Measurements from ENCODE around the gene ABLIM3. TPM values are rescaled to one million over a fixed set of nuclear protein-coding genes. Genes with fewer than 3 reads are reported as not detected.

The ABLIM3 gene
- total and polyA plus RNA-seq, 11 donors: 43.2 to 175 (median 97.8) TPM

GRCh38 chr5:149289301-149289700 is 148.0 kb downstream of the ABLIM3 start:
- 2 to 8% (median 5%) methylated on average over 6 to 7 of the region's 7 CpGs for WGBS, 4 donors
- Histone ChIP-seq H3K4me1 (peaks cover 6 to 97% (median 76%) of the 10 kb centered on the region in 12 donors), H3K27ac (peak overlapping the region; percentile 64 to 92 (median 86)), H3K4me3 (peak overlapping the region in 4 of 12 donors; percentile 5 to 22 (median 14)), H3K9me3 (no peaks in the 10 kb centered on the region), H3K36me3 (peaks cover 0 to 14% (median 0%) of the 10 kb centered on the region in 9 donors), H3K27me3 (no peaks in the 10 kb centered on the region)
- DNase-seq: peak in 2 of 5 donors; percentile 44 to 56
- TF ChIP-seq POLR2A (IDR thresholded peaks at IDR 0.05) (no peak), CTCF (IDR thresholded peaks at IDR 0.05) (no peak)
- ATAC-seq: peak; percentile 55 to 73 (median 64)
- intact Hi-C loops (cut with DNase I): loop anchor here in 1 of 10 donors (5.0 kb wide), 1 partner anchor 58 kb away; the partner anchor contains the start of gene GRPEL2

GRCh38 chr5:149294872-149295829 is 153.9 kb downstream of the ABLIM3 start:
- H3K4me3 ChIP-seq: no peak overlapping the region

GRCh38 chr5:149297340-149298025 is 156.2 kb downstream of the ABLIM3 start:
- peak overlapping the region; percentile 38 to 86 (median 80) for H3K27ac ChIP-seq
- peak; percentile 79 to 83 (median 82) for ATAC-seq

More at GRCh38 chr5:149294872-149295829, 153.9 kb downstream of the ABLIM3 start:
- Histone ChIP-seq H3K27me3 (no peaks in the 10 kb centered on the region), H3K36me3 (peaks cover 0 to 8% (median under 1%) of the 10 kb centered on the region in 9 donors), H3K27ac (peak overlapping the region; percentile 26 to 86 (median 80)), H3K4me1 (peaks cover 13 to 99% (median 83%) of the 10 kb centered on the region in 12 donors), H3K9me3 (no peaks in the 10 kb centered on the region)
- DNase-seq (no peak), ATAC-seq (no peak)
- WGBS, 4 donors: 35 to 42% (median 37%) methylated on average over 10 of the region's 10 CpGs
- TF ChIP-seq CTCF (IDR thresholded peaks at IDR 0.05): no peak
- TF ChIP-seq POLR2A (IDR thresholded peaks at IDR 0.05): no peak
- intact Hi-C loops (cut with DNase I): no loop called here

GRCh38 chr5:149298163-149298562 is 156.9 kb downstream of the ABLIM3 start:
- Histone ChIP-seq H3K27ac (peak overlapping the region; percentile 38 to 86 (median 80)), H3K9me3 (no peaks in the 10 kb centered on the region), H3K4me1 (peaks cover 13 to 98% (median 78%) of the 10 kb centered on the region in 12 donors), H3K4me3 (no peak overlapping the region), H3K27me3 (no peaks in the 10 kb centered on the region), H3K36me3 (peaks cover 0 to 37% (median 27%) of the 10 kb centered on the region in 9 donors)
- DNase-seq (no peak), ATAC-seq (no peak)
- TF ChIP-seq POLR2A (IDR thresholded peaks at IDR 0.05) (no peak), CTCF (IDR thresholded peaks at IDR 0.05) (no peak)
- WGBS, 4 donors: 19 to 34% (median 27%) methylated on average over 1 of the region's 1 CpG
- intact Hi-C loops (cut with DNase I): no loop called here

More at GRCh38 chr5:149297340-149298025, 156.2 kb downstream of the ABLIM3 start:
- Histone ChIP-seq H3K4me3 (no peak overlapping the region), H3K27me3 (no peaks in the 10 kb centered on the region), H3K9me3 (no peaks in the 10 kb centered on the region), H3K4me1 (peaks cover 13 to 100% (median 81%) of the 10 kb centered on the region in 12 donors), H3K36me3 (peaks cover 0 to 30% (median 20%) of the 10 kb centered on the region in 9 donors)
- intact Hi-C loops (cut with DNase I): no loop called here
- WGBS, 4 donors: 34 to 42% (median 39%) methylated on average over 5 of the region's 5 CpGs
- TF ChIP-seq POLR2A (IDR thresholded peaks at IDR 0.05): no peak
- DNase-seq: peak in 4 of 5 donors; percentile 58 to 77 (median 64)
